ENCODE data around the gene CLIP1. TPM values are rescaled to one million over a fixed set of nuclear protein-coding genes. Genes with fewer than 3 reads are reported as not detected.
A peak's percentile ranks its signal among the peaks of the same experiment; 100 is the strongest.

The CLIP1 gene
- total and polyA plus RNA-seq, 2 experiments from 2014 or later, result 61.7 to 74.5 TPM

- Histone ChIP-seq H3K9me3 (ENCODE audit: low read depth) (no peaks in the 10 kb centered on the region), H3K79me2 (ENCODE audit: insufficient read depth) (0 out of 2 replicates have a peak, but pooled peaks cover 3% of the 10 kb centered on the region), H4K20me1 (ENCODE audit: insufficient read depth) (no peaks in the 10 kb centered on the region), H3K27ac (no peak overlapping the region), H3K9ac (no peak overlapping the region), H3K27me3 (replicated peaks; ENCODE audit: insufficient read depth) (no peaks in the 10 kb centered on the region), H2AFZ (no peak overlapping the region), H3K9me2 (ENCODE audit: insufficient read depth) (no peaks in the 10 kb centered on the region), H3K4me2 (ENCODE audit: unreplicated experiment) (no peak overlapping the region), H3F3A (ENCODE audit: insufficient read depth) (no peaks in the 10 kb centered on the region), H3K4me3 (no peak overlapping the region), H3K4me1 (ENCODE audit: insufficient read depth) (peaks cover 3% of the 10 kb centered on the region; the same call in 1 of the 2 replicates), H3K36me3 (ENCODE audit: low read depth) (peaks cover 13% of the 10 kb centered on the region)
- in situ Hi-C loops (cut with MboI), result no loop called here
- no peak for DNase-seq
- TF ChIP-seq EZH2 (IDR thresholded peaks at IDR 0.05; ENCODE audit: insufficient read depth, poor library complexity, severe bottlenecking), result no peak
- no peak for TF ChIP-seq EZH2phosphoT487 (IDR thresholded peaks at IDR 0.05; ENCODE audit: insufficient read depth, low read depth)
These were observed 126.6 kb downstream of the CLIP1 start for GRCh38 chr12:122295877-122296276.

GRCh38 chr12:122293081-122293480 is 129.4 kb downstream of the CLIP1 start:
- Histone ChIP-seq H3K27me3 (replicated peaks; ENCODE audit: insufficient read depth) (no peaks in the 10 kb centered on the region), H3K4me3 (no peak overlapping the region), H4K20me1 (ENCODE audit: insufficient read depth) (no peaks in the 10 kb centered on the region), H3F3A (ENCODE audit: insufficient read depth) (no peaks in the 10 kb centered on the region), H3K4me2 (ENCODE audit: unreplicated experiment) (no peak overlapping the region), H3K36me3 (ENCODE audit: low read depth) (peaks cover 21% of the 10 kb centered on the region), H3K4me1 (ENCODE audit: insufficient read depth) (peaks cover 9% of the 10 kb centered on the region), H3K27ac (no peak overlapping the region), H3K9me3 (ENCODE audit: low read depth) (no peaks in the 10 kb centered on the region), H2AFZ (no peak overlapping the region), H3K9ac (no peak overlapping the region), H3K79me2 (ENCODE audit: insufficient read depth) (0 out of 2 replicates have a peak, but pooled peaks cover 3% of the 10 kb centered on the region), H3K9me2 (ENCODE audit: insufficient read depth) (no peaks in the 10 kb centered on the region)
- TF ChIP-seq EZH2 (IDR thresholded peaks at IDR 0.05; ENCODE audit: insufficient read depth, poor library complexity, severe bottlenecking), result no peak
- no peak for TF ChIP-seq EZH2phosphoT487 (IDR thresholded peaks at IDR 0.05; ENCODE audit: insufficient read depth, low read depth)
- DNase-seq, result no peak
- 96 to 100% methylated on average over 3 of the region's 3 CpGs for WGBS, 2 experiments (ENCODE audit: low coverage in 1 of 2, low lambda C conversion rate in 2 of 2, missing lambda C conversion rate in 2 of 2)
- in situ Hi-C loops (cut with MboI), result no loop called here

GRCh38 chr12:122291431-122291830 is 131.0 kb downstream of the CLIP1 start:
- no peak overlapping the region for H3K27ac ChIP-seq
- DNase-seq, result no peak
- 0 out of 2 replicates have a peak, but pooled peaks cover 3% of the 10 kb centered on the region for H3K79me2 ChIP-seq (ENCODE audit: insufficient read depth)
- H3K9me3 ChIP-seq (ENCODE audit: low read depth), result no peaks in the 10 kb centered on the region
- peaks cover 31% of the 10 kb centered on the region for H3K36me3 ChIP-seq (ENCODE audit: low read depth)
- H3K4me3 ChIP-seq, result no peak overlapping the region
- H3K4me1 ChIP-seq (ENCODE audit: insufficient read depth), result peaks cover 9% of the 10 kb centered on the region
- TF ChIP-seq EZH2 (IDR thresholded peaks at IDR 0.05; ENCODE audit: insufficient read depth, poor library complexity, severe bottlenecking), result no peak
- no peak for TF ChIP-seq EZH2phosphoT487 (IDR thresholded peaks at IDR 0.05; ENCODE audit: insufficient read depth, low read depth)
- no peak overlapping the region for H2AFZ ChIP-seq
- no peaks in the 10 kb centered on the region for H4K20me1 ChIP-seq (ENCODE audit: insufficient read depth)
- no peaks in the 10 kb centered on the region for H3K27me3 ChIP-seq (replicated peaks; ENCODE audit: insufficient read depth)
- 89 to 92% methylated on average over 8 of the region's 8 CpGs for WGBS, 2 experiments (ENCODE audit: low coverage in 1 of 2, low lambda C conversion rate in 2 of 2, missing lambda C conversion rate in 2 of 2)
- in situ Hi-C loops (cut with MboI), result no loop called here
- no peak overlapping the region for H3K9ac ChIP-seq
- no peaks in the 10 kb centered on the region for H3F3A ChIP-seq (ENCODE audit: insufficient read depth)
- no peaks in the 10 kb centered on the region for H3K9me2 ChIP-seq (ENCODE audit: insufficient read depth)
- no peak overlapping the region for H3K4me2 ChIP-seq (ENCODE audit: unreplicated experiment)

- TF ChIP-seq EZH2 (IDR thresholded peaks at IDR 0.05; ENCODE audit: insufficient read depth, poor library complexity, severe bottlenecking) (no peak), EZH2phosphoT487 (IDR thresholded peaks at IDR 0.05; ENCODE audit: insufficient read depth, low read depth) (no peak)
- whole genome bisulfite sequencing, 2 experiments (ENCODE audit: low coverage in 1 of 2, low lambda C conversion rate in 2 of 2, missing lambda C conversion rate in 2 of 2), result 95 to 98% methylated on average over 5 of the region's 5 CpGs
- Histone ChIP-seq H3F3A (ENCODE audit: insufficient read depth) (peaks cover 20% of the 10 kb centered on the region), H3K9ac (no peak overlapping the region), H3K27me3 (replicated peaks; ENCODE audit: insufficient read depth) (no peaks in the 10 kb centered on the region), H3K4me3 (no peak overlapping the region), H2AFZ (no peak overlapping the region), H4K20me1 (ENCODE audit: insufficient read depth) (no peaks in the 10 kb centered on the region), H3K27ac (no peak overlapping the region), H3K9me3 (ENCODE audit: low read depth) (no peaks in the 10 kb centered on the region), H3K79me2 (ENCODE audit: insufficient read depth) (no peaks in the 10 kb centered on the region), H3K36me3 (ENCODE audit: low read depth) (peaks cover 23% of the 10 kb centered on the region; the same call in 1 of the 2 replicates), H3K4me1 (ENCODE audit: insufficient read depth) (peaks cover 14% of the 10 kb centered on the region), H3K4me2 (ENCODE audit: unreplicated experiment) (no peak overlapping the region), H3K9me2 (ENCODE audit: insufficient read depth) (no peaks in the 10 kb centered on the region)
- in situ Hi-C loops (cut with MboI), result no loop called here
- no peak for DNase-seq
These were observed 138.8 kb downstream of the CLIP1 start for GRCh38 chr12:122283680-122284079.

GRCh38 chr12:122282061-122282460 is 140.4 kb downstream of the CLIP1 start:
- Histone ChIP-seq H3K9me2 (ENCODE audit: insufficient read depth) (no peaks in the 10 kb centered on the region), H3K79me2 (ENCODE audit: insufficient read depth) (no peaks in the 10 kb centered on the region), H3K36me3 (ENCODE audit: low read depth) (peaks cover 17% of the 10 kb centered on the region), H2AFZ (no peak overlapping the region), H3K4me1 (ENCODE audit: insufficient read depth) (peaks cover 14% of the 10 kb centered on the region), H3F3A (ENCODE audit: insufficient read depth) (peaks cover 20% of the 10 kb centered on the region), H4K20me1 (ENCODE audit: insufficient read depth) (no peaks in the 10 kb centered on the region), H3K9me3 (ENCODE audit: low read depth) (no peaks in the 10 kb centered on the region), H3K9ac (no peak overlapping the region), H3K27ac (peak overlapping the region; percentile 33), H3K4me3 (no peak overlapping the region), H3K27me3 (replicated peaks; ENCODE audit: insufficient read depth) (no peaks in the 10 kb centered on the region), H3K4me2 (ENCODE audit: unreplicated experiment) (peak overlapping the region; percentile 31)
- 34 to 35% methylated on average over 4 of the region's 4 CpGs for WGBS, 2 experiments (ENCODE audit: low coverage in 1 of 2, low lambda C conversion rate in 2 of 2, missing lambda C conversion rate in 2 of 2)
- DNase-seq, result peak; percentile 84
- in situ Hi-C loops (cut with MboI), result no loop called here
- TF ChIP-seq EZH2phosphoT487 (IDR thresholded peaks at IDR 0.05; ENCODE audit: insufficient read depth, low read depth) (no peak), EZH2 (IDR thresholded peaks at IDR 0.05; ENCODE audit: insufficient read depth, poor library complexity, severe bottlenecking) (no peak)
